H9 (cell line): ENCODE results near the gene CORIN. TPM values are rescaled to one million over a fixed set of nuclear protein-coding genes. Genes with fewer than 3 reads are reported as not detected.

Experiments
- DNase-seq: peaks from one replicate; pipeline ENCODE4 v3.0.0-alpha.2; 2017
- H2AFZ ChIP-seq: one replicate; pipeline ENCODE4 v1.6.1; 2013; ENCODE audit warnings: mild to moderate bottlenecking, low read length, control low read depth, moderate library complexity
- H2AK5ac ChIP-seq: 2 replicates; pipeline ENCODE4 v1.6.1; 2013; ENCODE audit warnings: low read length, control low read depth, mixed read lengths; ENCODE audit not compliant: insufficient read length
- H2BK120ac ChIP-seq: one replicate; pipeline ENCODE4 v1.6.1; 2013; ENCODE audit warnings: low read depth, mild to moderate bottlenecking, low read length, control low read depth, inconsistent platforms; ENCODE audit not compliant: poor library complexity, severe bottlenecking
- H2BK12ac ChIP-seq: 2 replicates; pipeline ENCODE4 v1.6.1; 2013; ENCODE audit warnings: low read length, control low read depth, mixed read lengths, low read depth; ENCODE audit not compliant: insufficient read length
- H2BK15ac ChIP-seq: 2 replicates; pipeline ENCODE4 v1.6.1; 2013; ENCODE audit warnings: low read depth, low read length, control low read depth
- H2BK20ac ChIP-seq: one replicate; pipeline ENCODE4 v1.6.1; 2013; ENCODE audit warnings: low read depth, mild to moderate bottlenecking, low read length, control low read depth, inconsistent platforms; ENCODE audit not compliant: poor library complexity, severe bottlenecking
- H2BK5ac ChIP-seq: 2 replicates; pipeline ENCODE4 v1.6.1; 2013; ENCODE audit warnings: low read length, control low read depth, mixed read lengths; ENCODE audit not compliant: insufficient read length
- H3K14ac ChIP-seq: 2 replicates; pipeline ENCODE4 v1.6.1; 2013; ENCODE audit warnings: low read length, control low read depth; ENCODE audit not compliant: insufficient read depth
- H3K18ac ChIP-seq: 2 replicates; pipeline ENCODE4 v1.6.1; 2013; ENCODE audit warnings: low read depth, mild to moderate bottlenecking, mixed read lengths, low read length, control low read depth; ENCODE audit not compliant: insufficient read length
- H3K23ac ChIP-seq: 2 replicates; pipeline ENCODE4 v1.6.1; 2013; ENCODE audit warnings: low read length, control low read depth, mixed read lengths, low read depth; ENCODE audit not compliant: insufficient read length
- H3K23me2 ChIP-seq: 2 replicates; pipeline ENCODE4 v1.6.1; 2013; ENCODE audit warnings: low read depth, mild to moderate bottlenecking, mixed read lengths, low read length, control low read depth; ENCODE audit not compliant: insufficient read length, poor library complexity, severe bottlenecking
- H3K27ac ChIP-seq: 2 replicates; pipeline ENCODE4 v1.5.1; 2013; ENCODE audit warnings: low read length, control low read depth, mixed read lengths, low read depth; ENCODE audit not compliant: insufficient read length
- H3K27me3 ChIP-seq: 2 replicates; pipeline ENCODE4 v1.6.1; 2013; ENCODE audit warnings: low read length, control low read depth, inconsistent platforms; ENCODE audit not compliant: insufficient read depth
- H3K4ac ChIP-seq: 2 replicates; pipeline ENCODE4 v1.6.1; 2013; ENCODE audit warnings: low read depth, mild to moderate bottlenecking, control low read depth, inconsistent platforms, low read length, moderate library complexity
- H3K4me1 ChIP-seq: 2 replicates; pipeline ENCODE4 v1.6.1; 2013; ENCODE audit warnings: low read length, control low read depth, inconsistent platforms; ENCODE audit not compliant: insufficient read depth
- H3K4me2 ChIP-seq: 2 replicates; pipeline ENCODE4 v1.6.1; 2013; ENCODE audit warnings: low read length, control low read depth, mixed read lengths; ENCODE audit not compliant: insufficient read length, insufficient read depth
- H3K56ac ChIP-seq: 2 replicates; pipeline ENCODE4 v1.6.1; 2013; ENCODE audit warnings: low read depth, mild to moderate bottlenecking, mixed read lengths, low read length, control low read depth; ENCODE audit not compliant: insufficient read length
- H3K79me1 ChIP-seq: 2 replicates; pipeline ENCODE4 v1.6.1; 2013; ENCODE audit warnings: low read depth, mild to moderate bottlenecking, moderate library complexity, low read length, control low read depth, inconsistent platforms; ENCODE audit not compliant: insufficient read depth, poor library complexity, severe bottlenecking
- H3K79me2 ChIP-seq: 2 replicates; pipeline ENCODE4 v1.6.1; 2013; ENCODE audit warnings: low read length, control low read depth, inconsistent platforms; ENCODE audit not compliant: insufficient read depth
- H3K9ac ChIP-seq: 2 replicates; pipeline ENCODE4 v1.6.1; 2013; ENCODE audit warnings: low read length, control low read depth, mixed read lengths; ENCODE audit not compliant: insufficient read length; ENCODE audit errors: extremely low read depth
- H3K9me3 ChIP-seq: one replicate; pipeline ENCODE4 v1.6.1; 2013; ENCODE audit warnings: low read depth, low read length, inconsistent platforms; ENCODE audit not compliant: control insufficient read depth
- H3T11ph ChIP-seq: one replicate; pipeline ENCODE4 v1.6.1; 2013; ENCODE audit warnings: mild to moderate bottlenecking, low read length, control low read depth, inconsistent platforms
- H4K20me1 ChIP-seq: one replicate; pipeline ENCODE4 v1.6.1; 2013; ENCODE audit not compliant: control insufficient read depth, insufficient read length, insufficient read depth
- H4K5ac ChIP-seq: 2 replicates; pipeline ENCODE4 v1.6.1; 2013; ENCODE audit warnings: low read depth, mild to moderate bottlenecking, mixed read lengths, low read length, control low read depth; ENCODE audit not compliant: insufficient read length
- H4K8ac ChIP-seq: replicated peaks from 2 replicates; pipeline ENCODE4 v1.6.1; 2013; ENCODE audit warnings: low read length, control low read depth, mixed read lengths, low read depth; ENCODE audit not compliant: insufficient read length
- H4K91ac ChIP-seq: 2 replicates; pipeline ENCODE4 v1.6.1; 2013; ENCODE audit warnings: low read depth, mild to moderate bottlenecking, moderate library complexity, mixed read lengths, low read length, control low read depth; ENCODE audit not compliant: insufficient read length
- H3K27ac Mint-ChIP-seq, 3 experiments: 2 replicates in 2 of 3; 3 replicates in 1 of 3; pipeline ENCODE4 v1.8.0; 2020 to 2021; ENCODE audit warnings: mixed read lengths in 3 of 3, mild to moderate bottlenecking in 1 of 3, moderate library complexity in 1 of 3
- H3K27me3 Mint-ChIP-seq: 2 replicates; pipeline ENCODE4 v1.8.0; 2021; ENCODE audit warnings: low read depth, mild to moderate bottlenecking, moderate library complexity, mixed read lengths
- H3K36me3 Mint-ChIP-seq, 3 experiments: 2 replicates in 2 of 3; 3 replicates in 1 of 3; pipeline ENCODE4 v1.8.0; 2020 to 2021; ENCODE audit warnings: low read depth in 3 of 3, mixed read lengths in 3 of 3; ENCODE audit not compliant: insufficient read depth in 1 of 3
- H3K4me1 Mint-ChIP-seq, 2 experiments: 2 replicates each; pipeline ENCODE4 v1.8.0; 2020; ENCODE audit warnings: mixed read lengths in 2 of 2
- H3K4me3 Mint-ChIP-seq, 2 experiments: 2 replicates in 1 of 2; 3 replicates in 1 of 2; pipeline ENCODE4 v1.8.0; 2020 to 2021; ENCODE audit warnings: mild to moderate bottlenecking in 2 of 2, mixed read lengths in 2 of 2, moderate library complexity in 1 of 2
- H3K9me3 Mint-ChIP-seq, 2 experiments: 2 replicates in 1 of 2; 3 replicates in 1 of 2; pipeline ENCODE4 v1.8.0; 2020; ENCODE audit warnings: mild to moderate bottlenecking in 2 of 2, mixed read lengths in 2 of 2, moderate library complexity in 1 of 2
- WGBS: extraction: QIAGEN DNeasy Blood & Tissue Kit; methylation state at CpG from one replicate; pipeline ENCODE4 v1.1.7; 2013; ENCODE audit warnings: missing lambda C conversion rate, low lambda C conversion rate, mixed read lengths; ENCODE audit not compliant: insufficient read length; ENCODE audit errors: extremely low coverage; 5-methylcytosine and 5-hydroxymethylcytosine counted together
- total RNA-seq: library from RNA; stranded (reverse); gene quantifications from 2 replicates; pipeline ENCODE4 v1.2.1, GENCODE V29; 2021
- TF ChIP-seq, protein P1 (sequence below): fragments of 200-600 bp; sonication (generic); conservative IDR thresholded peaks from 3 replicates; pipeline ENCODE4 v1.8.0; 2021; ENCODE audit warnings: antibody characterized with exemption, mild to moderate bottlenecking

The CORIN gene
- total RNA-seq, 1 experiment from 2014 or later = 0.39 TPM

DNA sequence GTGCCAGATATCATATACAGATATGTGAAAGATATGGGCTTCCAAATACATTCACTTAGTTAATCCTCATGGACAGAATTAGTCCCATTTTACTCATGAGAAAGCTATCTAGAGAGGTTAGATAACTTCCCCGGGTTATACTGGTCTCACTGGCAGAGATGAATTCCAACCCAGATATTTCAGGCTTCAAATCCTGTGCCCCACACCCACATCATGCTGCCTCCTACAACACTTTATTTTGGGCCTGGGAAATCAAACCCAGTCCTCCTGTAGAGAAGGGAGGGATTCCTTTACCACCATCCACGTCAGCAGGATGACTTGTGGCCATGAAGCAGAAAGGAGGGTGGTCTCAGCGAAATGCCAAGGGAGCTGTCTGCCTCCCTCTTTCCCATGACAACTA is 239.0 kb downstream of the CORIN start:
- no peak overlapping the region for H3K56ac ChIP-seq
- no peak overlapping the region for H2BK20ac ChIP-seq
- no peak overlapping the region for H3K23ac ChIP-seq
- Mint-ChIP-seq H3K36me3 (no peaks in the 10 kb centered on the region), H3K27me3 (no peaks in the 10 kb centered on the region), H3K4me1 (no peaks in the 10 kb centered on the region), H3K27ac (no peak overlapping the region), H3K9me3 (no peaks in the 10 kb centered on the region; a peak in 1 of 5 replicates), H3K4me3 (no peak overlapping the region)
- no peaks in the 10 kb centered on the region for H3K4me1 ChIP-seq
- no peak for DNase-seq
- no peaks in the 10 kb centered on the region for H3K79me2 ChIP-seq
- no CpG with 5 or more reads among the region's 3 CpGs for WGBS
- H3K4ac ChIP-seq = no peak overlapping the region
- H4K20me1 ChIP-seq = no peaks in the 10 kb centered on the region
- H2AK5ac ChIP-seq = no peak overlapping the region
- no peaks in the 10 kb centered on the region for H3K27me3 ChIP-seq
- H3K23me2 ChIP-seq = no peaks in the 10 kb centered on the region
- no peak overlapping the region for H4K8ac ChIP-seq
- no peak overlapping the region for H4K5ac ChIP-seq
- H2BK15ac ChIP-seq = no peak overlapping the region
- H3K9me3 ChIP-seq = no peaks in the 10 kb centered on the region
- no peak overlapping the region for H3K14ac ChIP-seq
- no peak overlapping the region for H3K9ac ChIP-seq
- no peak overlapping the region for H3K18ac ChIP-seq
- no peak overlapping the region for H2AFZ ChIP-seq
- H3K79me1 ChIP-seq = no peaks in the 10 kb centered on the region
- no peak overlapping the region for H3T11ph ChIP-seq
- no peak overlapping the region for H2BK5ac ChIP-seq
- H4K91ac ChIP-seq = no peak overlapping the region
- no peak overlapping the region for H3K4me2 ChIP-seq
- TF ChIP-seq, protein P1, sequence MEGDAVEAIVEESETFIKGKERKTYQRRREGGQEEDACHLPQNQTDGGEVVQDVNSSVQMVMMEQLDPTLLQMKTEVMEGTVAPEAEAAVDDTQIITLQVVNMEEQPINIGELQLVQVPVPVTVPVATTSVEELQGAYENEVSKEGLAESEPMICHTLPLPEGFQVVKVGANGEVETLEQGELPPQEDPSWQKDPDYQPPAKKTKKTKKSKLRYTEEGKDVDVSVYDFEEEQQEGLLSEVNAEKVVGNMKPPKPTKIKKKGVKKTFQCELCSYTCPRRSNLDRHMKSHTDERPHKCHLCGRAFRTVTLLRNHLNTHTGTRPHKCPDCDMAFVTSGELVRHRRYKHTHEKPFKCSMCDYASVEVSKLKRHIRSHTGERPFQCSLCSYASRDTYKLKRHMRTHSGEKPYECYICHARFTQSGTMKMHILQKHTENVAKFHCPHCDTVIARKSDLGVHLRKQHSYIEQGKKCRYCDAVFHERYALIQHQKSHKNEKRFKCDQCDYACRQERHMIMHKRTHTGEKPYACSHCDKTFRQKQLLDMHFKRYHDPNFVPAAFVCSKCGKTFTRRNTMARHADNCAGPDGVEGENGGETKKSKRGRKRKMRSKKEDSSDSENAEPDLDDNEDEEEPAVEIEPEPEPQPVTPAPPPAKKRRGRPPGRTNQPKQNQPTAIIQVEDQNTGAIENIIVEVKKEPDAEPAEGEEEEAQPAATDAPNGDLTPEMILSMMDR = no peak
- no peak overlapping the region for H2BK12ac ChIP-seq
- H3K27ac ChIP-seq = no peak overlapping the region
- H2BK120ac ChIP-seq = no peak overlapping the region
